GM21423 (cell line): Measurements from ENCODE around the gene NXF3.
"Not testable (repeated sequence)": the region's sequence is repeated elsewhere in the genome, so short reads cannot be mapped to it uniquely, and the experiment has no call there.

Source experiments
- ATAC-seq: cut with Tn5 transposase; IDR thresholded peaks from one replicate; pipeline ENCODE4 v1.9.1; 2021; ENCODE audit warnings: mild to moderate bottlenecking, moderate library complexity; ENCODE audit not compliant: unreplicated experiment

The NXF3 gene, protein sequence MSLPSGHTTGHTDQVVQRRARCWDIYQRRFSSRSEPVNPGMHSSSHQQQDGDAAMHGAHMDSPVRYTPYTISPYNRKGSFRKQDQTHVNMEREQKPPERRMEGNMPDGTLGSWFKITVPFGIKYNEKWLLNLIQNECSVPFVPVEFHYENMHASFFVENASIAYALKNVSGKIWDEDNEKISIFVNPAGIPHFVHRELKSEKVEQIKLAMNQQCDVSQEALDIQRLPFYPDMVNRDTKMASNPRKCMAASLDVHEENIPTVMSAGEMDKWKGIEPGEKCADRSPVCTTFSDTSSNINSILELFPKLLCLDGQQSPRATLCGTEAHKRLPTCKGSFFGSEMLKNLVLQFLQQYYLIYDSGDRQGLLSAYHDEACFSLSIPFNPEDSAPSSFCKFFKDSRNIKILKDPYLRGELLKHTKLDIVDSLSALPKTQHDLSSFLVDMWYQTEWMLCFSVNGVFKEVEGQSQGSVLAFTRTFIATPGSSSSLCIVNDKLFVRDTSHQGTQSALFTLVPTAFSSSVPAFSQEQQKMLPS

DNA sequence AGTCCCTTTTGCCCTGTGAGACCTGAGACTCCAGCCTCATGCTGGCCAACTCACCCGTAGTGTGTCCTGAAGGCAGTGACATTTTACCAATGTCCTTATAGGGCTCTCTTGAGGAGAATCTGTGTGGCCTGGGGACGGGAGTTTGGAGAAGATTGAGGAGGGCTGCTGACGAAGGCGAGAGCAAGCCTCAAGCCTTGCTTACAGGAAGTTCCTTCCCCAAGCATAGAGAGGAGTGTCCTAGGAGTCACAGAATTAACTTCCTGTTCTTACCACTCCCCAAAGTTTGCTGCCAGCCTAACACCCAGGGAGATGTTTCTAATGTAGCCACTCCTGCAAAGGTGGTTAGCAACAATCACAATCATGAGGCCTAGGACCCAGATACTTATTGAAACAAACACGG lies at the start of gene NXF3:
TSS of gene NXF3 (minus strand) at position 202 of the 400 bp plus-strand sequence. CDS start at position 82, 120 bp downstream.
- ATAC-seq, result no peak

DNA sequence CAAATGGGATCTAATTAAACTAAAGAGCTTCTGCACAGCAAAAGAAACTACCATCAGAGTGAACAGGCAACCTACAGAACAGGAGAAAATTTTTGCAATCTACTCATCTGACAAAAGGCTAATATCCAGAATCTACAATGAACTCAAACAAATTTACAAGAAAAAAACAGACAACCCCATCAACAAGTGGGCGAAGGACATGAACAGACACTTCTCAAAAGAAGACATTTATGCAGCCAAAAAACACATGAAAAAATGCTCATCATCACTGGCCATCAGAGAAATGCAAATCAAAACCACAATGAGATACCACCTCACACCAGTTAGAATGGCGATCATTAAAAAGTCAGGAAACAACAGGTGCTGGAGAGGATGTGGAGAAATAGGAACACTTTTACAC lies 43.6 kb upstream of the NXF3 start:
- ATAC-seq, result not testable (repeated sequence)

DNA sequence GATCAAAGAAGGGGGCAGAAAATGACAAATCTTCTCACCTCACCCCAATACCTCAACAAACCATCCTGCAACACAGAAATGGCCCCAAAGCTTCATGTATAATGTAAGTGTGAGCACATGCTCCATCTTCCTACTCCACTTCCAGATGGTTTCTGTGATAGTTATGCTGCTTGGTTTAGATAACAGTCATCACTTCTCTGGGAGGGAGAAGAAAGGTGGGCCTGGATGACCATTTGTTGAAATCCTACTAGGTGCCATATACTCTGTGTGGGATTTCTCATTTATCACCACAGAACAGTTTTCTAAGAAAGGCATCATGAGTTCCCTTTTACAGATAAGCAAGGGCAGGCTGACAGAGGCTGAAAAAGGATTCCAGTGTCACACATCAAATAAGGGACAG lies 31.3 kb upstream of the NXF3 start:
- no peak for ATAC-seq

DNA sequence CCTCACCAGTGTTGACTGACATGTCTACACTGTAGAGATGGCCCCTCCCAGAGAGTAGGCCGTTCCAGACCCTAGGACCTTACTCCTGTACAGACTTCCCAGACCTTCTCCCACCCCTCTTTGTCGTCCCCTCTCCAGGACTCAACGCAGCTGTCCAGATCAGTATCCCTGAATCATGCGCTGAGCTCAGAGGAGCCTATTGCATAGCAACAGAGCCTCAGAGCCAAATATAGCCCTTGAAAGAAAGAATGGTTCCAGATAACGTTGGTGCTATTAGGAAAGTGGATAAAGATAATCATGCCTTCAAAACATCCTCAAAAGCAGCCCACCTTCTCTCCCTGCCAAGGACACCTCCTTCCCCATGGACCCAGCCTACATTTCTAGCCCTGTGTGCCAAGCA lies 27.8 kb upstream of the NXF3 start:
- no peak for ATAC-seq

DNA sequence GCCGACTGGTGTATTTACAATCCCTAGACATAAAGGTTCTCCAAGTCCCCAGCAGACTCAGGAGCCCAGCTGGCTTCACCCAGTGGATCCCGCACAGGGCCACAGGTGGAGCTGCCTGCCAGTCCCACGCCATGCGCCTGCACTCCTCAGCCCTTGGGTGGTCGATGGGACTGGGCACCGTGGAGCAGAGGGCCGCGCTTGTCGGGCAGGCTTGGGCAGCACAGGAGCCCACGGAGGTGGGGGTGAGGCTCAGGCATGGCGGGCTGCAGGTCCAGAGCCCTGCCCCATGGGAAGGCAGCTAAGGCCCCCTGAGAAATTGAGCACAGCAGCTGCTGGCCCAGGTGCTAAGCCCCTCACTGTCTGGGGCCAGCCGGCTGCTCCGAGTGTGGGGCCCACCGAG lies 24.0 kb upstream of the NXF3 start:
- not testable (repeated sequence) for ATAC-seq

DNA sequence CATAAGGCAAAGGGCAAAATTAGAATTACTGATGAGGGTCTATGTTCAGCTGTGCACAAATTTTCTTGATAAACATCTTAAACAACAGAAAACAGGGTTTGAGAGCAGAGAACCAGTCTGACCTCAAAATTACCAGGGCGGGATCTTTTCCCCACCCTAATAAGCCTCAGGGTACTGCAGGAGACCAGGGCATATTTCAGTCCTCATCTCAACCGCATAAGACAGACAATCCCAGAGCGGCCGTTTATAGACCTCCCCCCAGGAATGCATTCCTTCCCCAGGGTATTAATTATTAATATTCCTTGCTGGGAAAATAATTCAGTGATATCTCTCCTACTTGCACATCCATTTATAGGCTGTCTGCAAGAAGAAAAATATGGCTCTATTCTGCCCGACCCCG lies 16.6 kb upstream of the NXF3 start:
- not testable (repeated sequence) for ATAC-seq

DNA sequence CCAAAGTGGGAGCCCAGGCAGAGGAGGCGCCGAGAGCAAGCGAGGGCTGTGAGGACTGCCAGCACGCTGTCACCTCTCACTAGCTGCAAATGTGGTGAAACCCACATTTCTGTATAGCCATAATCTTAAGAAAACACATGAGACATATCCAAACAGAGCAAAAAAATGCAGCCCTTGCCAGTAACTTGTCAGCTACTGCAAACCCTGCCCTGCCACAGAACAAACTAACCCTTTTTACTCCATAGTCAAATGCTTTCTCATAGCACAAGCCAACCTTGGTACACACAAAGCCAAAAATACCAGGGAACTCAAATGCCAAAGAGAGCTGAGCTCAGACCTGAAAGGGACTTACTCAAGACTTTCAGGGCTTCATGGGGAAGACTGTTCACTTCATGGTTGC lies 14.9 kb upstream of the NXF3 start:
- no peak for ATAC-seq

DNA sequence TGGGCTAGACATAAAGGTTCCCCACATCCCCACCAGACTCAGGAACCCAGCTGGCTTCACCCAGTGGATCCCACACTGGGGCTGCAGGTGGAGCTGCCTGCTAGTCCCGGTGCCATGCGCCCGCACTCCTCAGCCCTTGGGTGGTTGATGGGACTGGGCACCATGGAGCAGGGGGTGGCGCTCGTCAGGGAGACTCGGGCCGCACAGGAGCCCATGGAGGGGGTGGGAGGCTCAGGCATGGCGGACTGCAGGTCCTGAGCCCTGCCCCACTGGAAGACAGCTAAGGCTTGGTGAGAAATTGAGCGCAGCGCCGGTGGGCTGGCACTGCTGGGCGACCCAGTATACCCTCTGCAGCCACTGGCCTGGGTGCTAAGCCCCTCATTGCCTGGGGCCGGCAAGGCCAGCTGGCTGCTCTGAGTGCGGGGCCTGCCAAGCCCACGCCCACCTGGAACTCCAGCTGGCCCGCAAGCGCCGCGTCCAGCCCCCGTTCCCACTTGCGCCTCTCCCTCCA lies 14.3 kb upstream of the NXF3 start:
- ATAC-seq, result not testable (repeated sequence)

DNA sequence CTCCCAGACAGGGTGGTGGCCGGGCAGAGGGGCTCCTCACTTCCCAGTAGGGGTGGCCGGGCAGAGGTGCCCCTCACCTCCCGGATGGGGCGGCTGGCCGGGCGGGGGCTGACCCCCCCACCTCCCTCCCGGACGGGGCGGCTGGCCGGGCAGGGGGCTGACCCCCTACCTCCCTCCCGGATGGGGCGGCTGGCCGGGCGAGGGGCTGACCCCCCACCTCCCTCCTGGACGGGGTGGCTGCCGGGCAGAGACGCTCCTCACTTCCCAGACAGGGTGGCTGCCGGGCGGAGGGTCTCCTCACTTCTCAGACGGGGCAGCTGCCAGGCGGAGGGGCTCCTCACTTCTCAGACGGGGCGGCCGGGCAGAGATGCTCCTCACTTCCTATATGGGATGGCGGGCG lies 11.4 kb upstream of the NXF3 start:
- ATAC-seq, result not testable (repeated sequence)

DNA sequence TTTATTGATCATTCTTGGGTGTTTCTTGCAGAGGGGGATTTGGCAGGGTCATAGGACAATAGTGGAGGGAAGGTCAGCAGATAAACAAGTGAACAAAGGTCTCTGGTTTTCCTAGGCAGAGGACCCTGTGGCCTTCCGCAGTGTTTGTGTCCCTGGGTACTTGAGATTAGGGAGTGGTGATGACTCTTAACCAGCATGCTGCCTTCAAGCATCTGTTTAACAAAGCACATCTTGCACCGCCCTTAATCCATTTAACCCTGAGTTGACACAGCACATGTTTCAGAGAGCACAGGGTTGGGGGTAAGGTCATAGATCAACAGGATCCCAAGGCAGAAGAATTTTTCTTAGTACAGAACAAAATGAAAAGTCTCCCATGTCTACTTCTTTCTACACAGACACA lies 10.9 kb upstream of the NXF3 start:
- ATAC-seq, result not testable (repeated sequence)

DNA sequence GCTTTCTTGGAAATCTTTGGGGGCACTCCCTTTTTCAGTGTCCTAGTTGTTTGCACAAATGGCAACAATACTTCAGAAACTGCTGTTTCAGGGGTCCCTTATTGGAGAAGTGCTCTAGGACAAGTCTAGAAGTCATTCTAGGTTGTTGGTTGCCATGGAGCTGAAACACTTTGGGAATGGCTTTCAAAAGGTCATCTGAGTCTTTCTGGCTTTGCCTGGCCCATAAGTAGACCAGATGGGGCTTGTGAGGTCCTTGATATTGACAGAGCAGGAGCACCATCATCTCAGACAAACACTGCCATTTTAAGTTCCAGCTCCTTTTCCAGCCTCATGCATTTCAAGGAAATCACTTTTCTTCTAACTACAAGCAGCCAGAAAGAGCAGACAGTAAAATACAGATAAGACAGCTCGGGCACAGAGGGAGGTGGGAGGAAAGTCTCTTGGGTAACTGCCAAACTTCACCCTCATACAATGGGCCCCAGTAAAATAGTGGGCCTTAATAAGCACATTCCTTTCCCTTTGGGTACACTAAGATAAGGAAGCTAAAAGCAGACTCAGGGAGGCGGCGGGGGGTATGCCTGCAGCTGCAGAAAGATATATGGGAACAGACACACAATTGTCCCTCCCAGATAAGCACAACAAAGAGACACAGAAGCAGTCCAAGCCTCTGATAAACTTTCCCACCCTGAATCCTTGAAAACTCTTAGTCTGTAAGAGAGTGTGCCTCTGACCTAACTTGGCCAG lies 8.5 kb upstream of the NXF3 start:
- ATAC-seq, result no peak

DNA sequence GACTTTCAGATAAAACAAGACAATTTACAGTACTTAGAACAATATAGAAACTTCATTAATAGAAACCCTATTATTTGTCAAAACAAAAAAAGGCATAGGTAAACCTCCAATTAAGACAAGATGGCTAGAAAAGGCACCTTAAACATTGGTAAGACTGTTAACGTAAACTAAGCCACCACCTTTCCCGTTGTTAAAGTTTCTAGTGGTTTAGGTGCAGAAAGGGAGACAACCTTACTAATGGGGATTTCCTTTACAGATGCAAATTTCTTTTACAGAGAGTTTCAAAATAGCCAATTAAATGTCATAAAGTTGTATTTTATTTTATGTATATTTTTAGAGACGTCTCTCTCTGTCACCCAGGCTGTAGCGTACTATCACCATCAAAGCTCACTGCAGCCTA lies 7.5 kb upstream of the NXF3 start:
- no peak for ATAC-seq

DNA sequence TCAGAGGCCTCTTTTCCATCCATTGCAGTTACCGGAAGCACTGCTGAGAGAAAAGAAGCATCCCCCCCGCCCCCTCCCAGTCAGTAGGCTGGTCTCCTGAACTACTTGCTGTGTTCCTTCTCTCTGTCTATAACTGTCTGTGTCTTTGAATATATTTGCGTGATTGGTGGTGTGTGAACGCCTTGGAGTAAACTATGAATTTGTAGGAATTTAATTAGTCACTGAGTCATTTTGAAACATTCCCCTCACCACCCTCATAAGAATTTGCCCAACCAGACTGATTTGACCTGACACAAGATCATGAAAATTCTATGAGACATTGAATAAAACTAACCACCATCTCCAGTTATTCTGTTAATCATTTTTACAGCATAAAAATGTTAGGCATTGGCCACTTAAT lies 6.7 kb upstream of the NXF3 start:
- ATAC-seq, result no peak

DNA sequence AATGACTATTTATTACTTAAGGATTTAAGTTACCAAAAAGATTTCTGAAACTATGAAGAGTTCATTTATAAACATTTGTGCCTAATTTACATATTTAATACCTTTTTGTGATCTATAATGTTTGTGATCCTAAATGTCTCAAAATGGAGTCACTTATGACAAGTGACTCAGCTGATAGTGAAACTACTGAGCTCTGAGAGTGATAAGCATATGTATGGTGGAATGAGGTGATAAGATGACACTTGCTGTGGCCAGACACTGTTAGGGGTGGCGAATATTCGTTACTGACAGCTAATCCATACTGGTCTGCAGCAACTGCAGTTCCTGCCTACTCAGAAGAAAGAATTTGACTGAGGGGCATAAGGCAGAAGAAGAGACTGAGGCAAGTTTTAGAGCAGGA lies 5.5 kb upstream of the NXF3 start:
- no peak for ATAC-seq

DNA sequence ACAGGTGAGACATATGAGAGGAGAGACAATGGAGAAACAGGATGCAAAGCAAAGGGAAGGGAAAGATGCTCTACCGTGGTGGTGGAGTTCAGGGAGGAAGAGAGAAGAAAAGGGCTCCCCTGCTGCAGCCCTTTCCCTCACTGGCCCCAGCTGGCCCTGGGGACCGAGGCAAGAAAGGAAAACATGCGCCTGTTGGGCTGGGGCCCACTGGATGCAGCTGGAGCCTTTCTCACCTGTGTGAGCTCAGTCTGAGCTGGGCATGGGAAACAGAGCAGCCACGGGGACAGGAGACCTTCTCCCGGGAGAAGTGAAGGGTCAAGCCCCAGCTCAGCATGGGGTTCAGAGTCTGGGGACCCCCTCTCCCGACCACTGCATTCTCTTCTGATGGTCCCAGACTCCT lies 11.9 kb downstream of the NXF3 start:
- no peak for ATAC-seq

DNA sequence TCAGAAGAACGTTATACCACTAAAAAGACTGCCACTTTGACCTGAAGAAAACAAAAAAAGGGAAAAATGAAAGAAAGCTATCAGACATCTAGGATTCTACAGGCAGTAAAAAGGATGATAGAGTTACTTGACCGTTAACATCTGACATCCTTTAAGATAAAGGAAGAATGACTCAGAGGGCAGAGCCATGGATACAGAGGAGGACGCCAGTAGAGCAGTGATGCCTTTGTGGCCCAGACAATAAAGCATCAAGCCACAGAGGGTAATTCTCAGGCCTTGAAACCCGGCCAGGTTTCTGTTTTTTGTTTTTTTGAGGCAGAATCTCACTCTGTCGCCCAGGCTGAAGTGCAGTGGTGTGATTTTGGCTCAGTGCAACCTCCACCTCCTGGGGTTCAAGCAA lies 19.5 kb downstream of the NXF3 start:
- no peak for ATAC-seq

DNA sequence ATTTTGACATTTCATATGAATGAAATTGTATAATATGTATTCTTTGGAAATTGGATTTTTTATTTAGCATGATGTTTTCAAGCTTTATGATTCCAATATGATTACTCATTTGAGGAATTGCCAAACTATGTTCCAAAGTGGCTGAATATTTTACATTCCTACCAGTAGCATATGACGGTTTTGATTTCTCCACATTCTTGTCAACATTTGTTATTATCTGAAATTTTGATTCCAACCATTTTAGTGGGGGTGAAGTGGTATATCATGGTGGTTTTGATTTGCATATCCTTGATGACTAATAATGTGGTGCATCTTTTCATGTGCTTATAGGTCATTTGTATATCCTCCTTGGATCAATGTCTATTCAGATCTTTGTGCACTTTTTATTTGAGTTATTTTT lies 26.3 kb downstream of the NXF3 start:
- ATAC-seq, result no peak

DNA sequence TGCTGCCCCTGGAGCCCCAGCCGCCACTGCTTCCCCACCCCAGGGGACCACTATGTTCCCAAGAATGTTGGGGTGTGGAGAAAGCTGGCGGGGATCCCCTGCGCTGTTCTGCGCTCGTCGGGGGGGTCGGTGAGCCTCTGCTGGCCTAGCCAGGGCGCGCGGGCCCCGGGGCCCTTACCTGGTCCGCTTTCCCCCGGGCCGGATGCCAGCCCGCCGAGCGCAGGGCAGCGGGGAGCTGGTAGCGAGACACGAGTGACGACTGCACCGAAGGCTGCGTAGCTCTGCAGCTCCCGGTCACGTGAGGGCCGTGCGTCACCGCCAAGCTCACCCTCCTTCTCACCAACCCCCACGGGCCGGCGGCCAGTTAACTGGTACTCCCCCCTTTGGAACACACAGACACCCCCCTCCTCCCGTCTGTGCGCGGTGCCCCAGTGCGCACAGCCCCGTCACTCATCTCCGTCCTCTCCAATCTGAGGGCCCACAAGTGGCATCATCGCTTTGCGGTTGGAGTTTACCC lies 29.0 kb downstream of the NXF3 start, which contains the start of gene BEX1:
TSS of gene BEX1 (minus strand) at position 254 of the 517 bp plus-strand sequence. CDS start 897 bp downstream, outside the sequence.
- no peak for ATAC-seq

DNA sequence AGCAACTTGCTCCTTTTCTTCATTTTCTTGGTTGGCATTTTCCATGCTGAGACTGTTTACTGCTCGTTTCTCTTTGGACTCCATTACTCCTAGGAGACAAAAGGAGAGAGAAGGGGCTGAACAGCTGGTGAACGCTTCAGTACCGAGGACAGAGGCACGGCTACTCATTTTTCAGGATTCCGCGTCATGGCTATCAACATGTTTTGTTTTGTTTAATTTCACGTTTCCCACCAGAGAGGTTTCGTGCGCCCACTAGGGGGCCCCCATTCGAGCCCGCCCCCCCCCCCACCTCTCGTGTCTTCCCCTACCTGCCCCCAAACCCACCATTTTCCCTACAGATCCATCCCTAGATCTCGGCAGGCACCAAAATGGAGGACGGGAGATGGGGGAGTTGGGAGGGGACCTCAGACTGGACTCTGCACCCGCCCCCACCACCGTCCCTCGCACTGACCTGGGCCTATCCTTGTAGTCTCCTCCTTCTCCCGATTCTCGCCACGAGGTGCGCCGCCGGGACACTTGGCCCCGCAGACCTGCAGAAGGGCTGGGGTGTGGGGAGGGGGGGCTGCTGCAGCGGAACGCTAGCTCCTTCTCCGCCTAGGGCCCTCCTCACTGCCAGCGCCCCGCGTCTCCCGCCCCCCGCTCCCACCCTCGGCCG lies 29.6 kb downstream of the NXF3 start:
- ATAC-seq, result no peak

DNA sequence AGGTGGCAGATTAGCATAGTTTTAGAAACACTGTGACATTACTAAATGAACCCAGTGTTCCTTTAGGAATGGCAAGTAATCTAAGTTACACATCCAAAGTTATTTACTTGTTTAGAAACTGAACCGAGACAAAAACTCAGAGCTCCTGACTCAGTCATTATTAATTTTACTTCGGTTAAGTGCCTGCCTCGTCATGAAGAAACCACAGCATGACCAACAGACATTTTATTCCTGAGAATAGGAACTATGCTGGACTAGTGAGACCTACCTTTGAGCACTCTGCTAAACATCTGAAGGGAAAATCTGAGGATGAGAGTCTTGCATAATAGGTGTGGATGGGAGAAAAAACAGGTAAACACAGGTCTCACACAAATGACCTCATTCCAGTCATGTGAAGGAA lies 31.5 kb downstream of the NXF3 start:
- no peak for ATAC-seq

DNA sequence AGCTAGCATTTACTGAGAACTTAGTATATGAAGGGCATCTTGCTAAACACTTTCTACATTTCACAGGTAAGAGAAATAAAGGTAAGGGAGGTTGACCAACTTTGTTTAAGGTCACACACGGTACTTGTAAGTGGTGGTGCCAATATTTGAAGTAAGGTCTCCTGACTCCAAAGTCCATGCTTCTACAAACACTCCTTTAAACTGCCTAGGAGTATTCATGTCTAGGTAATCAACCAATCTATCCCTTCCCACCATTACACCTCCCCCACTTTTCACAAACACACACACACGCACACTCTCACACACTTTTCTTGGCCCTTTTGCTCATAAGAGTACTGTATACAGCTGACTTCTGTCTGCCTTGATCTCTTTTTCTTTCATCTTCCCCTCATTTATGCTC lies 36.0 kb downstream of the NXF3 start:
- ATAC-seq, result no peak
